Osteoblast (primary cell): ENCODE measurements around the gene SLC35F4. TPM values are rescaled to one million over a fixed set of nuclear protein-coding genes. Genes with fewer than 3 reads are reported as not detected.

Experiments
- DNase-seq: peaks from one replicate; pipeline ENCODE4 v3.0.0; 2011; ENCODE audit warnings: low spot score, mixed read lengths; ENCODE audit not compliant: insufficient read length; ENCODE audit errors: missing footprints
- H2AFZ ChIP-seq: 2 replicates; pipeline ENCODE4 v1.6.0; 2011; ENCODE audit warnings: mild to moderate bottlenecking, low read length
- H3K27ac ChIP-seq: 2 replicates; pipeline ENCODE4 v1.5.1; 2011; ENCODE audit warnings: mild to moderate bottlenecking, low read depth, low read length, moderate library complexity
- H3K27me3 ChIP-seq: 2 replicates; pipeline ENCODE4 v1.6.0; 2012; ENCODE audit warnings: mild to moderate bottlenecking, control low read depth, inconsistent platforms, low read length, moderate library complexity; ENCODE audit not compliant: insufficient read depth
- H3K36me3 ChIP-seq: 2 replicates; pipeline ENCODE4 v1.5.1; 2011; ENCODE audit warnings: mild to moderate bottlenecking, low read length, control low read depth, moderate library complexity; ENCODE audit not compliant: insufficient read depth
- H3K4me1 ChIP-seq: 2 replicates; pipeline ENCODE4 v1.5.1; 2011; ENCODE audit warnings: mild to moderate bottlenecking, low read length, control low read depth, moderate library complexity; ENCODE audit not compliant: insufficient read depth
- H3K4me2 ChIP-seq: 2 replicates; pipeline ENCODE4 v1.6.0; 2011; ENCODE audit warnings: mild to moderate bottlenecking, low read length; ENCODE audit not compliant: insufficient read depth
- H3K4me3 ChIP-seq: fragments of 200-600 bp; sonication (generic); 3 replicates; pipeline ENCODE4 v1.5.1; 2012; ENCODE audit warnings: mild to moderate bottlenecking, low read length, inconsistent platforms; ENCODE audit not compliant: insufficient read depth
- H3K79me2 ChIP-seq: 2 replicates; pipeline ENCODE4 v1.6.0; 2012; ENCODE audit warnings: mild to moderate bottlenecking, low read length, control low read depth, inconsistent platforms; ENCODE audit not compliant: insufficient read depth
- H3K9me3 ChIP-seq: 2 replicates; pipeline ENCODE4 v1.5.1; 2011; ENCODE audit warnings: low read depth, low read length, control low read depth
- H4K20me1 ChIP-seq: 2 replicates; pipeline ENCODE4 v1.6.0; 2012; ENCODE audit warnings: mild to moderate bottlenecking, low read length, control low read depth; ENCODE audit not compliant: insufficient read depth
- CTCF ChIP-seq: IDR thresholded peaks from 2 replicates; pipeline ENCODE4 v1.5.1; 2011; ENCODE audit warnings: mild to moderate bottlenecking, low read depth, low read length, moderate library complexity; ENCODE audit errors: extremely low read depth
- total RNA-seq: library from RNA; depleted of rRNA; stranded (reverse); fragments of >200 nt; gene quantifications from 2 replicates; pipeline ENCODE4 v1.2.3, GENCODE V29; 2012

The SLC35F4 gene
- total RNA-seq, 1 donor: not detected

GRCh38 chr14:57796556-57796955 lies 69.3 kb downstream of the SLC35F4 start:
- H2AFZ ChIP-seq: no peak overlapping the region
- H3K4me1 ChIP-seq: no peaks in the 10 kb centered on the region
- TF ChIP-seq CTCF: no peak
- DNase-seq: no peak
- no peaks in the 10 kb centered on the region for H3K9me3 ChIP-seq
- no peak overlapping the region for H3K4me2 ChIP-seq
- no peak overlapping the region for H3K4me3 ChIP-seq
- no peak overlapping the region for H3K27ac ChIP-seq
- no peaks in the 10 kb centered on the region for H3K27me3 ChIP-seq
- no peaks in the 10 kb centered on the region for H4K20me1 ChIP-seq
- no peaks in the 10 kb centered on the region for H3K36me3 ChIP-seq
- no peaks in the 10 kb centered on the region for H3K79me2 ChIP-seq

DNA sequence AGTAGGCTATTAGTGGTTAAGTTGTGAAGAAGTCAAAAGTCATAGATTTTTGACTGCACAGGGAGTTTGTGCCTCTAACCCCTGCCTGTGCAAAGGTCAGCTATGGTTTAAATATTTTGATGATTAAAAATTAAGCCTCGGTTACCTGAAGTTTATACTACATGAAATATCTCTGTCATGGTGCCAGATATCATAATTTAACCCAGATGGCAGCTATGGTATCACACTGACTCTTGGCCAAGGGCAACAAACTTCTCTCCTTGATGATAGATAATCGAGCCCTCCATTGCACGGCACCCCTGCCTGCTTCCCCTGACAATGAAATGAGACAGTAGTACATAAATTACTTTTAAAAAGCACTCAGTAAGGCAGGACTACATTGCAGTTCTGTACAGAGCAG lies 80.8 kb downstream of the SLC35F4 start:
- no peak overlapping the region for H3K27ac ChIP-seq
- no peak overlapping the region for H3K4me3 ChIP-seq
- no peaks in the 10 kb centered on the region for H3K27me3 ChIP-seq
- DNase-seq: no peak
- no peak overlapping the region for H3K4me2 ChIP-seq
- H2AFZ ChIP-seq: no peak overlapping the region
- H3K4me1 ChIP-seq: no peaks in the 10 kb centered on the region
- peaks cover 3% of the 10 kb centered on the region for H3K9me3 ChIP-seq
- no peaks in the 10 kb centered on the region for H3K36me3 ChIP-seq
- no peak for TF ChIP-seq CTCF
- no peaks in the 10 kb centered on the region for H3K79me2 ChIP-seq
- no peaks in the 10 kb centered on the region for H4K20me1 ChIP-seq

DNA sequence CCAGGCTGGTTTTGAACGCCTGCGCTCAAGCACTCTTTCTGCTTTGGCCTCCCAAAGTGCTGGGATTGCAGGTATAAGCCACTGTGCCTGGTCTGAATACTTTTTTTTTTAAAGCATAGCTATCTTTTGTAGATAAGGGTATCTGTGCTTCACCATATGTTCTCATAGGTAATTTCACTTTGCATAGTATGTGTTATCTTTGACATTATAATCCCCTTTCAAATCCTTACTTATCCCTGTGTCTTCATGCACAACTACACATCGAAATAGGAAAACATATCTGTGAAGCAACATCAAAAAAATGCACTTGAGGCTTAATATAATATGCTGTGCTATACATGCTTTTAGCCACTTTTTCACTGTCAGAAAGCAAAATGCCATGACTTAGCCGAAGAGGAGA lies 94.1 kb downstream of the SLC35F4 start:
- H3K79me2 ChIP-seq: no peaks in the 10 kb centered on the region
- H3K4me3 ChIP-seq: no peak overlapping the region
- no peak overlapping the region for H3K27ac ChIP-seq
- no peaks in the 10 kb centered on the region for H4K20me1 ChIP-seq
- no peak overlapping the region for H3K4me2 ChIP-seq
- no peaks in the 10 kb centered on the region for H3K9me3 ChIP-seq
- no peak for DNase-seq
- H3K36me3 ChIP-seq: no peaks in the 10 kb centered on the region
- no peak for TF ChIP-seq CTCF
- no peaks in the 10 kb centered on the region for H3K27me3 ChIP-seq
- no peaks in the 10 kb centered on the region for H3K4me1 ChIP-seq
- no peak overlapping the region for H2AFZ ChIP-seq

GRCh38 chr14:57769863-57770523 lies 95.9 kb downstream of the SLC35F4 start:
- no peak for DNase-seq
- Histone ChIP-seq H3K4me3 (no peak overlapping the region), H3K79me2 (no peaks in the 10 kb centered on the region), H3K36me3 (no peaks in the 10 kb centered on the region), H2AFZ (no peak overlapping the region), H3K4me2 (no peak overlapping the region), H3K4me1 (no peaks in the 10 kb centered on the region), H4K20me1 (no peaks in the 10 kb centered on the region), H3K9me3 (no peaks in the 10 kb centered on the region), H3K27me3 (no peaks in the 10 kb centered on the region), H3K27ac (no peak overlapping the region)
- no peak for TF ChIP-seq CTCF
